Fibroblast of pulmonary artery (primary cell): ENCODE data around the gene DCPS.
A peak's percentile ranks its signal among the peaks of the same experiment; 100 is the strongest.
"Not testable (repeated sequence)": the region's sequence is repeated elsewhere in the genome, so short reads cannot be mapped to it uniquely, and the experiment has no call there.

Experiments
- DNase-seq: peaks from one replicate; pipeline ENCODE4 v3.0.0-alpha.2; 2010; ENCODE audit warnings: low read depth
- H3K4me3 ChIP-seq: replicated peaks from 2 replicates; pipeline ENCODE4 v1.5.1; 2011; ENCODE audit warnings: low read depth, mild to moderate bottlenecking, control low read depth, low read length, moderate library complexity
- TF ChIP-seq, protein P1 (sequence below): IDR thresholded peaks from 2 replicates; pipeline ENCODE4 v1.5.1; 2011; ENCODE audit warnings: mild to moderate bottlenecking, control low read depth, low read length, inconsistent platforms; ENCODE audit errors: missing control alignments

DCPS gene

DNA sequence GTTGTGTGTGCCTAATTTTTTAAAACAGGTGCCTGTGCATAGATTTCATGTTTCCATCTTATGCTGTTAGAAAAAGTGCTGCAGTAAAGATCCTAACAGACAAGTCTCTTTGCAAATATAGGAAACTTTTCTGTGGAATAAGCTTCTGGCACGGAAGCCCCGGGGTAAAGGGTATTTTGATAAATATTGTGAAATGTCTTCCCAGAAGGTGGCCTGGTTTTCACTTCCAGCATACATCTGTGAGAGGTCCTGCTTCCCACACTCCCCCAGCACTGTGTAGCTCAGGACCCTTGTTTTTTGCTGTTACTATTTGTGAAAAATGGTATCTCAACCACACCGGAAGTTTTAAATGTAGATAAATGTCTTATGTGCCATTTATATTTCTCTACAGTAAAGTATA lies 66.2 kb downstream of the DCPS start:
- DNase-seq: peak; percentile 53
- TF ChIP-seq, protein P1, sequence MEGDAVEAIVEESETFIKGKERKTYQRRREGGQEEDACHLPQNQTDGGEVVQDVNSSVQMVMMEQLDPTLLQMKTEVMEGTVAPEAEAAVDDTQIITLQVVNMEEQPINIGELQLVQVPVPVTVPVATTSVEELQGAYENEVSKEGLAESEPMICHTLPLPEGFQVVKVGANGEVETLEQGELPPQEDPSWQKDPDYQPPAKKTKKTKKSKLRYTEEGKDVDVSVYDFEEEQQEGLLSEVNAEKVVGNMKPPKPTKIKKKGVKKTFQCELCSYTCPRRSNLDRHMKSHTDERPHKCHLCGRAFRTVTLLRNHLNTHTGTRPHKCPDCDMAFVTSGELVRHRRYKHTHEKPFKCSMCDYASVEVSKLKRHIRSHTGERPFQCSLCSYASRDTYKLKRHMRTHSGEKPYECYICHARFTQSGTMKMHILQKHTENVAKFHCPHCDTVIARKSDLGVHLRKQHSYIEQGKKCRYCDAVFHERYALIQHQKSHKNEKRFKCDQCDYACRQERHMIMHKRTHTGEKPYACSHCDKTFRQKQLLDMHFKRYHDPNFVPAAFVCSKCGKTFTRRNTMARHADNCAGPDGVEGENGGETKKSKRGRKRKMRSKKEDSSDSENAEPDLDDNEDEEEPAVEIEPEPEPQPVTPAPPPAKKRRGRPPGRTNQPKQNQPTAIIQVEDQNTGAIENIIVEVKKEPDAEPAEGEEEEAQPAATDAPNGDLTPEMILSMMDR: no peak

DNA sequence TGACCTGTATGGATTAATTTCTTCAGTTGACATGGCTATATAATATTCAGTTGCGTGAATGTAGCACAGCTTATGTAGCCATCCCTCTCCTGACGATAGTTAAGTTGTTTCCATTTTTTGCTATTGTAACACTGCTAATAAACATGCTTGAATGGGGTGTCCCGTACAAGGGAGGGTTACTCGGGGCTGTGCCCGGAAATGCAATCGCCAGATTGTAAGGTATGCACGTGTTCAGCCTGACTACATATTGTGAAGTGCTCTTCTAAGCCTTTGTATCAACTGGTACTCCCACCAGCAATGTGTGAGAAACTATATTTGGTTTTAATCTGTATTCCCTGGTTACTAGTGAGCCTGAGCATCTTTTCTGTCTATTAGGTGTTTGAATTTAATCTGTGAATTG lies 67.7 kb downstream of the DCPS start:
- no peak overlapping the region for H3K4me3 ChIP-seq
- TF ChIP-seq, protein P1: no peak
- no peak for DNase-seq

More for the DNA sequence above, 66.2 kb downstream of the DCPS start:
- H3K4me3 ChIP-seq: no peak overlapping the region

DNA sequence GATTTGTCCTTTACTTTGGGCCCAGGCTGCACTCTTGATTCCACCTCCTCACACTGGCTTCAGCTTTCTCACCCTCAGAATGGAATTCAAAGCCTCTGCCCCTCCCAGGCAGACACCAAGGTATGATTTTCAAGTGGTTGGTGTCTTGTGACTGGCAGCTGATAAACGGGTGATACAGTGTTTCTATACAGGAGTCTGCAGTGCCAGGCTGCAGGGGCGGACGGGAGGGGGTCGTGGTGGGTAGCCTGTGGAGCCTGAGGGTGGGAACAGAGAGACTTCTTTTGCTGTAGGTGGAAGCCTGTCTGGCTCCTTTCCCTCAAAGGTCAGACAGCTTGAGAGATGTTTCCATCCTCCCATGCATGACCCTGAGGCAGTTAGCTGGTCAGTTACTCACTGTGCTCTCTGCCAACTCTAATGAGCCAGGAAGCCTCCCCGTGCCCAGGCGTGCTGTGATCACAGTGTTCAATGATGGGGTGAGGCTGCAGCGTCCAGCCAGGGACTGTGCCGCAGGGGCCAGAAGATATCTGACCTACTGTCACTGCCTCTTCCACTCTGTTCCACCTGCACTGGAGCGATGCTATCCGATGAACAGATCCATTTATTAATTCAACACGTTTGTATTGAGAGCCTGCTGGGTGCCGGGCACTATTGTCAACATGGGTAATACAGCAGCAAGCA lies 69.7 kb downstream of the DCPS start:
- DNase-seq, H3K4me3 ChIP-seq: not testable (repeated sequence)

DNA sequence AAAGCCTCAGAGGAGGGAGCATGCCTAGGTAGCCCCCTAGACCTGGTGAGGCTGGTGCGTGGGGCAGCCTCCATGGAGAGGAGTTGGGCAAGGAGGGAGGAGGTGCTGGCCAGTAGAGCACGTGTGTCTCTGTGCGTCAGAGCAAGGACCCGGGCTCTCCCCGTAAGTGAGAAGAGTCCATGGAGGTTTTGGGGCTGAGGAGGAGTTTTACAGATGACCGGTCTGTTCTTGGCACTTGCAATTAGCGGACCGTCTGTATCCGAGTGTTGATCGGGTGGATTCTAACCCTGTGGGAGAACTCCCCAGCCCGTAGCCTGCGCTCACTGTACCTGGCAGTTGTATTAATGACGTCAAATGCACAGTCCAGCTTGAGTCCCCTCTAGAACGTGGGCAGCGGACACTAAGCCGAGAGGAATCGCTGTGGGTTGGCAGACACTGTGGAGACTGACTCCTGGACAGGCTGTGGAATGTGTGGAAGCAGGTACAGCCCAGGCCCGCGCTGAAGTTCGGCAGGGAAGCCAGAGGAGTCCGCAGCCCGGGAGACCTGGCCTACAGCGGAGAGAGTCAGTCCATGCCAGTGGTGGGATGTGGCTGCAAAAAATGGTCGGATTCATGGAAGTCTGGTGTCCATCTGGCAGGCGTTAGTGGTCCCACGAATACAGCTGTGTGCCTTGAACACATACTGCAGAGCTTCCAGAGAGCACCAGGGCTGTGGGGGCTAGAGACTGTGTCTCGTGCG lies 70.9 kb downstream of the DCPS start:
- not testable (repeated sequence) for DNase-seq, H3K4me3 ChIP-seq

DNA sequence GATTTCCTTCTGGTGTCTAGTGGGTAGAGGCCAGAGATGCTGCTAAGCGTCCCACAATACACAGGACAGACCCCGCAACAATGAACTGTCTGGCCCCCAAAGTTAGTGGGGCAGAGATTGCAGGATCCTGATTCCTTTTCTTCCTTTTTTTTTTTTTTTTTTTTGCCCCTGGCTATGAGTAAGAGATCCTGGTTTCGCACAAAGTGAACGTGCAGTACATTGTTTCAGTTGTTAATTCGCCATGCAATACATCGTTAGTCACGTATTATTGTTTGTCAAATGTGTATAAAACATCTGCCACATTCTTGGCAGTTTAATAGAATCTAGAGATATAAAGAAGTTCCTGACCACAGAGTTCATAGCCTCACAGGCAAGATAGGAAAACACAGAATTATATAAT lies 71.9 kb downstream of the DCPS start:
- H3K4me3 ChIP-seq: no peak overlapping the region
- DNase-seq: peak; percentile 89
- TF ChIP-seq, protein P1: no peak

DNA sequence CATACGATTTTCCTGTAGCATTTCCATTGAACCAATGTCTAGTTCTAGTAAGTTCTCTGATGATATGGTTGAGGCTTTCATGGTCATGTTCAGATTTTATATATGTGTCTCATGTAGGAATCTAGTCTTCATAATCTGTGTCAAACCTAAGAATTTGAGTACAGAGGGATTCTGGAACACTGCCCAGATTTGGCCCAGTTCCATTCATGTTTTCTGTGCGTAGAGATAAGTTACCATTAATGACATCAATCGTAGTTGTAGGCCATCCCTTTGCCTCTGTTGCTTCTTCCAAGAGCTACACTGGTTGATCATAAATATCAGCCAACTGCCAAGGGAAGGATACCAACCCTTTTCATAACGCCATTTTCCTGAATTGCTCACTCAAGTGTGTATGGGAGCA lies 74.9 kb downstream of the DCPS start:
- peak; percentile 90 for DNase-seq
- no peak overlapping the region for H3K4me3 ChIP-seq
- TF ChIP-seq, protein P1: no peak

DNA sequence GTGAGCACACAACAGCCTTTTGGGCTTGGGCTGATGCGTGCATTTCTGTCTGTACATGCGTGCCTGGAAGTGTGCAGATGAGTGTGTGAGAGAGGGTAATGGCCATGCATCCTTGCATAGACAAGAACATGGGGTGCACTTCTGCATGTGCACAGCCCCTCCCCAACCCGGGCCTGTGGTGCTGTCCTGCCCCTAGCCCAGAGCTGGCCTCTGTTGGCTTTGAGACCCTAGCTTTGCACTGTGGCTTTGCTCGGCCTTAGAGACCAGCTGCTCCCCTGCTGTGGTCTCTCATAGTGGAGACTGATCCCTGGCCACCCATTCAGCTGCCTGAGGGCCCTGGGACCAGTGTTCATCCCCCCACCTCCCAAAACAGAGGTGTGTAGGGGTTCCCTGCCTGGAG lies 77.0 kb downstream of the DCPS start:
- no peak overlapping the region for H3K4me3 ChIP-seq
- TF ChIP-seq, protein P1: no peak
- DNase-seq: no peak

DNA sequence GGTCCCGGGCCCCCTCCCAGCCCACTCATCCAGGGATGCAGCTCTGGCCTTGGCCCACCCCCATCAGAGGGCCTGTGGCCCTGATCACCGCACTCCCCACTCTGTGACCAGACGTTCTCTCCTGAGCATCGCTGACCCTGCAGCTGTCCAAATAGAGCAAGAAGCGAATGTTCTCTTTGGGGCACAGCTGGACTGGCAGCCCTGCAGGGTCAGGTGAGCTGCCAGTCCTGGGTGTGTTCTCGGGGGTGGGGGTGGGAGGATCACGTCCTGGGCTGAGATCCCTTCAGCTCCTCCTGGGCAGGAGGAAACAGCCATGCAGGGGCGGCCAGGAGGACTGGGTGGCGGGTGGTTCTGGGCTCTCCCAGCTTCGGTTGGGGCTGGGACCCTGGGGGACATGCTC lies 78.1 kb downstream of the DCPS start:
- DNase-seq, H3K4me3 ChIP-seq: not testable (repeated sequence)

DNA sequence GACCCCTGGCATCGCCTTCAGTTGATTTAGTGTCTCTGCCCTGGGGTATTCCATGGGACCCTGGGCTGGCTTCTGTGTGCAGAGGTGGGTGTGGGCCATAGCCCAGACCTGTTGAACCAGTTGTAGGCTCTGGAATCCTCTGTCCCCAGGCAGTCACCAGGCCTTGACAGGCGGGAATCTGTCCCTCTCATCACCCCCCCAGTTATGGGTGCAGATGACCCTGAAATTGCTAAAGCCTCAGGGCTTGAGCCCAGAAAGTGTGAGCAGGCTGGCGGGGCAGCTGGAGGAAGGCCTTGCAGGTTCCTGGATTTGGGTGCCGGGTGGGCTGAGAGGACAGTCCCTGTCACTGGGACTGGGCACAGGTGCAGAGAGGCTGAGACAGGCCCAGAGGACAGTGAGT lies 78.8 kb downstream of the DCPS start:
- H3K4me3 ChIP-seq, DNase-seq: not testable (repeated sequence)
